HG02970 (cell line): ENCODE data around the gene CERS1.

Source experiments
- ATAC-seq: cut with Tn5 transposase; IDR thresholded peaks from one replicate; pipeline ENCODE4 v1.9.1; 2021; ENCODE audit warnings: mild to moderate bottlenecking, moderate library complexity, moderate number of reproducible peaks; ENCODE audit not compliant: unreplicated experiment, low FRiP score

Gene CERS1, protein sequence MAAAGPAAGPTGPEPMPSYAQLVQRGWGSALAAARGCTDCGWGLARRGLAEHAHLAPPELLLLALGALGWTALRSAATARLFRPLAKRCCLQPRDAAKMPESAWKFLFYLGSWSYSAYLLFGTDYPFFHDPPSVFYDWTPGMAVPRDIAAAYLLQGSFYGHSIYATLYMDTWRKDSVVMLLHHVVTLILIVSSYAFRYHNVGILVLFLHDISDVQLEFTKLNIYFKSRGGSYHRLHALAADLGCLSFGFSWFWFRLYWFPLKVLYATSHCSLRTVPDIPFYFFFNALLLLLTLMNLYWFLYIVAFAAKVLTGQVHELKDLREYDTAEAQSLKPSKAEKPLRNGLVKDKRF

DNA sequence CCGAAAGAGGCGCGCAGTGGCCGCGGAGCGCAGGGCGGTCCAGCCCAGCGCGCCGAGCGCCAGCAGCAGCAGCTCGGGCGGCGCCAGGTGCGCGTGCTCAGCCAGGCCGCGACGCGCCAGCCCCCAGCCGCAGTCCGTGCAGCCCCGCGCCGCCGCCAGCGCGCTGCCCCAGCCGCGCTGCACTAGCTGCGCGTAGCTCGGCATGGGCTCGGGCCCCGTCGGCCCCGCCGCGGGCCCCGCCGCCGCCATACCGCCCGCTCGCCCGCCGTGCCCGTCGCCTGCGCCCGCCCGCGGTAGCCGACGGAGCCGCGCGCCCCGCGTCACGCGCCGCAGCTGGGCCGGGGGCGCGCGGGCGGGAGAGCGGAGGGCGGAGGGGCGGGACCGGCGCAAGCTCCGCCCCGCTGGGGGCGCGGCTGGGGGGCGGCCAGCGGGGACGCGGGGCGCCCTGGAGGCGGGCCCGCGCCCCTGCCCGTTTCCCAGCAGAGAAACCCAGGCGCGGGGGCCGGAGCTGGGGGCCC, at the start of gene CERS1:
TSS of gene CERS1 (minus strand) at position 335 of the 518 bp plus-strand sequence. CDS start at position 249, 86 bp downstream.
- ATAC-seq: no peak

DNA sequence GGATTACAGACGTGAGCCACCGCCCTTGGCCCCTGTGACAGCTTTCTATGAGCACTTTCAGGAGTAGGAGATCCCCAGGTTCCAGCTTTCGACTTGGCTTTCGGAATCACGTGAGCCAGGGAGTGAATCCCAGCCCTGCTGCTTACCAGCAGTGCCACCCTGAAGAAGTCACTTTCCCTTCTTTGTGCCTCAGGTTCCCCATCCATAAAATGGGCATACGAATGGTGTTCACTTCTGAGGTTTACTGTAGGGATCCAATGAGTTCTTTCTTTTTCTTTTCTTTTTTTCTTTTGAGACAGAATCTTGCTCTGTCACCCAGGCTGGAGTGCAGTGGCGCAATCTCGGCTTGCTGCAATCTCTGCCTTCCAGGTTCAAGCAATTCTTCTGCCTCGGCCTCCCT, 49.3 kb upstream of the CERS1 start:
- no peak for ATAC-seq

DNA sequence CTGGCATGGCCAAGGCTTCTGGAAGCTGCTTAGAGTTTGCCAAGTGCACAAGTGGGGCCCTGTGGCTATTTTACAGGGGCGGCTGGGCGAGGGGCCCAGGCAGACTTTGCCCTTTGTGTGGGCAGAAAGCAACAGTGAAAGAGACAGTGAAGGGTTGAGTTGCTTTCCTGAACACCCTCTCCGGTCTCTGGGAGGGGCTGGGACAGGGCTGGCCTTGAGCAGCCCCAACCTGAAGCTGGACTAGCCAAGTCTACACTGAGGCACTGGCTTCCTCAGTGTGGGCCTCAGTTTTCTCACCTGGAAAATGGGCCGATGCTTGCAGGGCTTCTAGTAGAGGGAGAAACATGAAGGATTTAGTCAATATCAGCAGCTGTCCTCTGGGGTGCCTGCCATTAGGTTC, 47.5 kb upstream of the CERS1 start:
- ATAC-seq: no peak

DNA sequence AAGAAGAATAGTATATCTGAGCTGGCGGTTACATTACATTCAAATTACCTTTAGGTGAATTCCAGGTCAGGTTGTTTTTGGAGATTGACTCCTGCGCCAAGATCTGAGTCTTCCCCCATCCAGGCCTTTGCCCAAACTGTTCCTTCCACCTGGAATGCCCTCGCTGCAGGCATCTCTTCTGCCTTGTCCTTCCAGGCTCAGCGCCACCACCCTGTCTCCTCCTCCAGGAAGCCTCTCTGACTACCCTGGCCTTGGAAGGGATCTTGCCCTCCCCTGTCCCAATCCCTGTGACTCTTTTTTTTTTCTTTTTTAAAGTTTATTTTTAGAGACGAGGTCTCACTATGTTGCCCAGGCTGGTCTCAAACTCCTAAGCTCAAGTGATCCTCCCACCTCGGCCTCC, 46.7 kb upstream of the CERS1 start:
- no peak for ATAC-seq

GRCh38 chr19:18941628-18942354, 45.8 kb upstream of the CERS1 start:
- no peak for ATAC-seq

GRCh38 chr19:18940769-18941627, 45.0 kb upstream of the CERS1 start, which contains the start of gene HOMER3:
Gene HOMER3, minus strand, starts transcription at chr19:18941217. Its CDS starts 2,235 bp downstream, at chr19:18938982.
- ATAC-seq: no peak

- no peak for ATAC-seq
Measured at GRCh38 chr19:18939922-18940768, 44.2 kb upstream of the CERS1 start.

DNA sequence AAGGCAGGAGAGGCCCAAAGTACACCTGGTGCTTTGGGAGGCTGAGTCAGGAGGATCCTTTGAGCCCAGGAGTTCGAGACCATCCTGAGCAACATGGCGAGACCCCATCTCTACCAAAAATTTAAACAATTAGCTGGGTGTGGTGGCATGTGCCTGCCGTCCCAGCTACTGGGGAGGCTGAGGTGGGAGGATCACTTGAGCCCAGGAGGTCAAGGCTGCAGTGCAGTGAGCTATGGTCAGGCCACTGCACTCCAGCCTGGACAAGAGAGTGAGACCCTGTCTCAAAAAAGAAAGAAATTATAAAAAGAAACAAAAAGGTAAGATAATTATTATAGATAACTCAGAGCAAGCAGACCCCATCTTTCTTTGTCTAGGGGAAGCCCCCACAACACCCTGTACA, 43.2 kb upstream of the CERS1 start:
- ATAC-seq: no peak

- ATAC-seq: no peak
Measured at GRCh38 chr19:18933297-18933696, 37.3 kb upstream of the CERS1 start.

DNA sequence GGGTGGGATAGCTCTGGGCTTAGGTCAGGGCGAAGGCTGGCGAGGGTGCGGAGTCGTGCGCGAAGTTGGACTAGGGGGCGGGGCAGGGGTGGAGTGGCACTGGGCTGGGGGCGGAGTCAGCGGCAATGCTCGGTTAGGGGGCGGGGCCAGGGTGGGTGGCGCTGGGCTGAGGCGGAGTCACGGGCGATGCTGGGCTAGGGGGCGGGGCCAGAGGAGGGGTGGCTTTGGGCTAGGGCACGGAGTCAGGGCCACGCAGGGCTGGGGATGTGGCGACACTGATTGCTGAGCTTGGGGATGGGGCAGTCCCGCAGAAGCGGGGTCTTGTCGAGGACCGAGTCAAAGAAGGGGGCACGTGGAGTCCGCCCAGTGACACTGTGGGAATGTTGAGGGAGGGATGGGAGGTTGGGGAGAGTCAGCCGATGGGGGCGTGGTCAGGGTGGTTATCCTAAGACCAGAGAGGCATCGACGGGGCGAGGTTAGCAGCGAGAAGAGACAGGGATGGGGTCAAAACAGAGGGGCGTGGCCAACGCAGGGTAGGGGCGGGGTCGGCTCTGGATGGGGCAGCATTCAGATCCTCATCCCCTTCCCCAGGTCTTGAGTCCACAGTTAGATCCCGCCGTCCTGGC, 36.4 kb upstream of the CERS1 start:
- ATAC-seq: no peak

GRCh38 chr19:18931316-18932162, 35.6 kb upstream of the CERS1 start:
- ATAC-seq: no peak

DNA sequence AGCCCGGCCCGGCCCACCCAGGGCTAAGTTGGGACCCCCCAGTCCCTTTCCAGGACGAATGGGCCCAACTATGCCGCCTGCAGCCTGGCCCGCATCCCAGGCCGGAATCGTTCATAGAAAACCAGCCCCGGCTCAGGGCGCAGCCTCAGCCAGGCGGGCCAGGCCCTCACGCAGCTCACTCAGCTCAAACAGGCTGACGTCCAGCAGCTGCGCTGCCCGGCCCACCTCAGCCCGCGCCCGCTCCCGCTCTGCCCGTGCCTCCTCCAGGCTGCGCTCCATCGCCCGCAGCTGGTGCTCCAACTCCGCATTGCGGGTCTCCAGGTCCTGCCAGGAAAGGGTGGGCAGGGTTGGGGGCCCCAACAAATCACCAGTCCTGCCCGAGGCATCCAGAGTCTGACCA, 33.4 kb upstream of the CERS1 start:
- ATAC-seq: no peak

- no peak for ATAC-seq
Measured at GRCh38 chr19:18928018-18928805, 32.3 kb upstream of the CERS1 start.

- ATAC-seq: no peak
Measured at GRCh38 chr19:18924684-18925213, 28.8 kb upstream of the CERS1 start.

DNA sequence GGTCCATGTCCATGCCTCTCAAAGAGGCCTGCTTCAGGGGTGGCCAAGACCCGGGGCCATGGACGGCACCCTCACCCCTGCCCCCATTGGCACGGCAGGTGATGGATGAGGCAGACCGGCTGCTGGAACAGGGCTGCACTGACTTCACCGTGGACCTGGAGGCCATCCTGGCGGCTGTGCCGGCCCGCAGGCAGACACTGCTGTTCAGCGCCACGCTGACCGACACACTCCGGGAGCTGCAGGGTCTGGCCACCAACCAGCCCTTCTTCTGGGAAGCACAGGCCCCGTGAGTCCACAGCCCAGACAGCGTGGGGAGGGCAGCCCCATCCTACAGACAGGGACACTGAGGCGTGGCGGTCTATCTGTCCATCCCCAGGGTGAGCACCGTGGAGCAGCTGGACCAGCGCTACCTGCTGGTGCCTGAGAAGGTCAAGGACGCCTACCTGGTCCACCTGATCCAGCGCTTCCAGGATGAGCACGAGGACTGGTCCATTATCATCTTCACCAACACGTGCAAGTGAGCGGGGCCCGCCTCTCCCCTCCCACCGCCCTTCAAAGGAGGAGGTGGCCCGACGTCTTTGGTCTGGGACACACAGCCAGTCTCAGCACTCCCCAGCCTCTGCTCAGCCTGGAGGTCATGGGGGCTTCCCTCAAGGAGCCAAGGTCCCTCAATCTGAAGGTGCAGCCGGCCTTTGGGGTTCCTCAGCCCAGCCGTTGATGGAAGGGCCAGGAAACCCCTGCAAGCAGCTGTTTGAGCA, 26.4 kb upstream of the CERS1 start:
- no peak for ATAC-seq

DNA sequence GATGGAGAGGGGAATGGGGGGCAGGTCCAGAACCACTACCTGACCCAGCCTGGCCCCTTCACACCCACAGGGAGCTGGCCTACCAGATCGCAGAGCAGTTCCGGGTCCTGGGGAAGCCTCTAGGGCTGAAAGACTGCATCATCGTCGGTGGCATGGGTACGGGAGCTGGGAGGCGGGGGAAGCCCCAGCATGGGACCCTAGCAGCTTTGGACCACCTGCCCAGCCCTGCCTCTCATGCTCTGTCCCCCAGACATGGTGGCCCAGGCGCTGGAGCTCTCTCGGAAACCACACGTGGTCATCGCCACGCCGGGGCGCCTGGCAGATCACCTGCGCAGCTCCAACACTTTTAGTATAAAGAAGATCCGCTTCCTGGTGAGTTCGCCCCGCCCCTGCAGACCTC, 25.6 kb upstream of the CERS1 start:
- no peak for ATAC-seq

DNA sequence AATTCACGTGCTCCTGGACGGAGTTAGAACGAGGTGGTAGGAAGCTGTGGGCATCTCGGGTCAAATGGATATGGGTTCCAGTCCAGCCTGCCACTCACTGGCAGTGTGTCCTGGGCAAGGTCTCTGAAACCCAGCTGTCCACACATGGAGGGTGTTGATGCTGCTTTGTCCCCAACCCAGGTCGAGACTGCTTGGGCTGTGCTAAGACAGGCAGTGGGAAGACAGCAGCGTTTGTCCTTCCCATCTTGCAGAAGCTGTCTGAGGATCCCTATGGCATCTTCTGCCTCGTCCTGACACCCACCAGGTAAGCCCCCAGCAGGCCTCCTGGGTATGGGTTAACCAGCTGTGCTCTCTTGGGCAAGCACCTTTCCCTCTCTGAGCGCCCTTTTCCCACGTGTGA, 24.4 kb upstream of the CERS1 start:
- no peak for ATAC-seq
